Mesendoderm (in vitro differentiated cells): ENCODE results near the gene PTK6.
A peak's percentile ranks its signal among the peaks of the same experiment; 100 is the strongest.

Experiments used
- DNase-seq: peaks from one replicate; pipeline ENCODE4 v3.0.0; 2013
- H2AK5ac ChIP-seq: 2 replicates; pipeline ENCODE4 v1.6.1; 2013; ENCODE audit warnings: low read length, inconsistent platforms
- H2BK120ac ChIP-seq: 2 replicates; pipeline ENCODE4 v1.6.1; 2013; ENCODE audit warnings: low read depth, mild to moderate bottlenecking, low read length, moderate library complexity, mixed read lengths
- H2BK15ac ChIP-seq: replicated peaks from 2 replicates; pipeline ENCODE4 v1.6.1; 2013; ENCODE audit warnings: low read depth, mild to moderate bottlenecking, moderate library complexity
- H2BK5ac ChIP-seq: 2 replicates; pipeline ENCODE4 v1.6.1; 2013; ENCODE audit warnings: low read length, inconsistent platforms
- H3K18ac ChIP-seq: 2 replicates; pipeline ENCODE4 v1.6.1; 2013; ENCODE audit warnings: mild to moderate bottlenecking, low read length, mixed read lengths
- H3K23ac ChIP-seq: one replicate; pipeline ENCODE4 v1.6.1; 2013; ENCODE audit warnings: low read length
- H3K27ac ChIP-seq: 2 replicates; pipeline ENCODE4 v1.5.1; 2013; ENCODE audit warnings: low read depth, mild to moderate bottlenecking, inconsistent platforms, low read length, moderate library complexity
- H3K27me3 ChIP-seq: 2 replicates; pipeline ENCODE4 v1.6.1; 2013; ENCODE audit warnings: low read length, control low read depth, mild to moderate bottlenecking, inconsistent platforms; ENCODE audit not compliant: insufficient read depth, poor library complexity
- H3K36me3 ChIP-seq: 2 replicates; pipeline ENCODE4 v1.6.1; 2013; ENCODE audit warnings: low read length, inconsistent platforms; ENCODE audit not compliant: control insufficient read depth, insufficient read depth
- H3K4ac ChIP-seq: one replicate; pipeline ENCODE4 v1.6.1; 2013; ENCODE audit warnings: low read depth, mild to moderate bottlenecking, low read length, moderate library complexity
- H3K4me1 ChIP-seq: 2 replicates; pipeline ENCODE4 v1.6.1; 2013; ENCODE audit warnings: low read depth, low read length, inconsistent platforms; ENCODE audit not compliant: control insufficient read depth
- H3K4me2 ChIP-seq: 2 replicates; pipeline ENCODE4 v1.6.1; 2013; ENCODE audit warnings: low read length
- H3K4me3 ChIP-seq: 2 replicates; pipeline ENCODE4 v1.5.1; 2013; ENCODE audit warnings: mild to moderate bottlenecking, low read length
- H3K56ac ChIP-seq: one replicate; pipeline ENCODE4 v1.6.1; 2013; ENCODE audit warnings: low read length
- H3K79me1 ChIP-seq: 2 replicates; pipeline ENCODE4 v1.6.1; 2013; ENCODE audit warnings: low read length, inconsistent platforms
- H3K79me2 ChIP-seq: 2 replicates; pipeline ENCODE4 v1.6.1; 2013; ENCODE audit warnings: mild to moderate bottlenecking, low read length; ENCODE audit not compliant: control insufficient read depth, insufficient read depth
- H3K9ac ChIP-seq: 2 replicates; pipeline ENCODE4 v1.6.1; 2013; ENCODE audit warnings: low read length, inconsistent platforms
- H4K5ac ChIP-seq: one replicate; pipeline ENCODE4 v1.6.1; 2013; ENCODE audit warnings: low read length
- H4K8ac ChIP-seq: one replicate; pipeline ENCODE4 v1.6.1; 2013; ENCODE audit warnings: low read depth, mild to moderate bottlenecking, control low read depth, low read length, moderate library complexity
- WGBS: extraction: QIAGEN DNeasy Blood & Tissue Kit; methylation state at CpG from one replicate; pipeline ENCODE4 v1.1.7; 2013; ENCODE audit warnings: low lambda C conversion rate, missing lambda C conversion rate; ENCODE audit not compliant: insufficient coverage; ENCODE audit errors: extremely low coverage; 5-methylcytosine and 5-hydroxymethylcytosine counted together

Gene PTK6

GRCh38 chr20:63505281-63505680 is 31.9 kb downstream of the PTK6 start:
- H3K4me2 ChIP-seq: no peak overlapping the region
- no peak overlapping the region for H2BK15ac ChIP-seq
- H2AK5ac ChIP-seq: no peak overlapping the region
- no peak overlapping the region for H3K9ac ChIP-seq
- H4K8ac ChIP-seq: no peak overlapping the region
- H3K79me1 ChIP-seq: no peaks in the 10 kb centered on the region
- no peak overlapping the region for H3K18ac ChIP-seq
- H4K5ac ChIP-seq: no peak overlapping the region
- WGBS: no CpG with 5 or more reads among the region's 8 CpGs
- H3K27me3 ChIP-seq: no peaks in the 10 kb centered on the region
- H2BK120ac ChIP-seq: no peak overlapping the region
- H3K23ac ChIP-seq: no peak overlapping the region
- no peak overlapping the region for H3K4me3 ChIP-seq
- H3K56ac ChIP-seq: no peak overlapping the region
- no peak overlapping the region for H2BK5ac ChIP-seq
- H3K4ac ChIP-seq: no peak overlapping the region
- H3K27ac ChIP-seq: no peak overlapping the region
- no peak for DNase-seq
- no peaks in the 10 kb centered on the region for H3K36me3 ChIP-seq
- no peaks in the 10 kb centered on the region for H3K4me1 ChIP-seq
- H3K79me2 ChIP-seq: no peaks in the 10 kb centered on the region

GRCh38 chr20:63504642-63505041 is 32.5 kb downstream of the PTK6 start:
- no peaks in the 10 kb centered on the region for H3K27me3 ChIP-seq
- no peak overlapping the region for H3K9ac ChIP-seq

GRCh38 chr20:63503524-63503923 is 33.7 kb downstream of the PTK6 start:
- Histone ChIP-seq H3K18ac (no peak overlapping the region), H4K8ac (no peak overlapping the region), H3K27ac (no peak overlapping the region), H3K9ac (no peak overlapping the region), H3K56ac (no peak overlapping the region), H2BK120ac (no peak overlapping the region), H3K4me2 (no peak overlapping the region), H3K4ac (no peak overlapping the region), H2BK15ac (no peak overlapping the region), H3K4me3 (no peak overlapping the region), H3K23ac (no peak overlapping the region), H3K27me3 (no peaks in the 10 kb centered on the region), H2BK5ac (no peak overlapping the region), H2AK5ac (no peak overlapping the region), H3K79me2 (no peaks in the 10 kb centered on the region), H3K4me1 (no peaks in the 10 kb centered on the region), H3K36me3 (no peaks in the 10 kb centered on the region), H4K5ac (no peak overlapping the region), H3K79me1 (no peaks in the 10 kb centered on the region)
- WGBS: no CpG with 5 or more reads among the region's 7 CpGs
- DNase-seq: no peak

More at GRCh38 chr20:63504642-63505041, 32.5 kb downstream of the PTK6 start:
- Histone ChIP-seq H3K18ac (no peak overlapping the region), H3K36me3 (no peaks in the 10 kb centered on the region), H2BK120ac (no peak overlapping the region), H3K27ac (no peak overlapping the region), H4K5ac (no peak overlapping the region), H3K23ac (no peak overlapping the region), H3K4me3 (no peak overlapping the region), H3K4me2 (no peak overlapping the region), H2BK15ac (no peak overlapping the region), H3K79me1 (no peaks in the 10 kb centered on the region), H3K4ac (no peak overlapping the region), H3K79me2 (no peaks in the 10 kb centered on the region), H3K4me1 (no peaks in the 10 kb centered on the region), H2BK5ac (no peak overlapping the region), H4K8ac (no peak overlapping the region), H2AK5ac (no peak overlapping the region), H3K56ac (no peak overlapping the region)
- no CpG with 5 or more reads among the region's 9 CpGs for WGBS
- no peak for DNase-seq

GRCh38 chr20:63502671-63503172 is 34.5 kb downstream of the PTK6 start:
- Histone ChIP-seq H4K8ac (no peak overlapping the region), H3K4me1 (no peaks in the 10 kb centered on the region), H2BK120ac (no peak overlapping the region), H3K79me1 (no peaks in the 10 kb centered on the region), H3K4me2 (no peak overlapping the region), H3K18ac (no peak overlapping the region), H3K9ac (no peak overlapping the region), H2BK15ac (no peak overlapping the region), H3K4me3 (no peak overlapping the region), H3K36me3 (no peaks in the 10 kb centered on the region), H3K56ac (no peak overlapping the region), H3K27me3 (peaks cover 2% of the 10 kb centered on the region), H2BK5ac (no peak overlapping the region), H3K4ac (no peak overlapping the region), H3K27ac (no peak overlapping the region), H3K79me2 (no peaks in the 10 kb centered on the region), H3K23ac (no peak overlapping the region), H2AK5ac (no peak overlapping the region), H4K5ac (no peak overlapping the region)
- WGBS: no CpG with 5 or more reads among the region's 15 CpGs
- DNase-seq: no peak

- Histone ChIP-seq H3K4me2 (no peak overlapping the region), H3K4me3 (no peak overlapping the region), H3K4ac (no peak overlapping the region), H4K8ac (no peak overlapping the region), H3K23ac (no peak overlapping the region), H3K27ac (no peak overlapping the region), H3K4me1 (no peaks in the 10 kb centered on the region), H3K56ac (no peak overlapping the region), H3K79me2 (no peaks in the 10 kb centered on the region), H3K18ac (no peak overlapping the region), H3K27me3 (peaks cover 2% of the 10 kb centered on the region), H4K5ac (no peak overlapping the region), H2AK5ac (no peak overlapping the region), H2BK15ac (no peak overlapping the region), H3K36me3 (no peaks in the 10 kb centered on the region), H2BK5ac (no peak overlapping the region), H2BK120ac (no peak overlapping the region), H3K79me1 (no peaks in the 10 kb centered on the region), H3K9ac (no peak overlapping the region)
- DNase-seq: peak; percentile 48
- WGBS: no CpG with 5 or more reads among the region's 26 CpGs
These were observed 35.1 kb downstream of the PTK6 start for GRCh38 chr20:63501818-63502670.
